HepG2 (cell line): ENCODE data around the gene TMEM269.

Experiments used
- BRD4 ChIP-seq: sonication (generic); formaldehyde crosslinking; IDR thresholded peaks from 2 replicates; pipeline ENCODE4 v1.4.0; 2020; ENCODE audit warnings: missing genetic modification reagents
- IRX3 ChIP-seq: sonication (generic); formaldehyde crosslinking; IDR thresholded peaks from 2 replicates; pipeline ENCODE4 v1.8.1; 2023; ENCODE audit warnings: mild to moderate bottlenecking, low read depth, missing genetic modification reagents, borderline replicate concordance
- MED8 ChIP-seq: sonication (generic); formaldehyde crosslinking; IDR thresholded peaks from 2 replicates; pipeline ENCODE4 v1.8.1; 2023; ENCODE audit warnings: mild to moderate bottlenecking, missing genetic modification reagents; ENCODE audit not compliant: insufficient replicate concordance
- MEIS2 ChIP-seq: sonication (generic); formaldehyde crosslinking; IDR thresholded peaks from 2 replicates; pipeline ENCODE4 v1.9.0; 2021; ENCODE audit warnings: mild to moderate bottlenecking, missing genetic modification reagents
- POLR2AphosphoS5 ChIP-seq: IDR thresholded peaks from 2 replicates; pipeline ENCODE4 v1.6.1; 2012; ENCODE audit warnings: low read depth, low read length
- PTBP1 ChIP-seq: fragments of 200-400 bp; formaldehyde crosslinking; IDR thresholded peaks from 2 replicates; pipeline ENCODE4 v1.6.1; 2018; ENCODE audit warnings: low read length, low read depth; ENCODE audit not compliant: poor library complexity, severe bottlenecking
- STAT5B ChIP-seq: sonication (generic); formaldehyde crosslinking; IDR thresholded peaks from 2 replicates; pipeline ENCODE4 v1.4.0; 2020; ENCODE audit warnings: missing genetic modification reagents
- ZNF20 ChIP-seq: sonication (generic); formaldehyde crosslinking; IDR thresholded peaks from 2 replicates; pipeline ENCODE4 v1.4.0; 2020; ENCODE audit warnings: mild to moderate bottlenecking, moderate library complexity, missing genetic modification reagents
- ZNF569 ChIP-seq: sonication (generic); formaldehyde crosslinking; IDR thresholded peaks from 2 replicates; pipeline ENCODE4 v1.5.0; 2020; ENCODE audit warnings: mild to moderate bottlenecking, missing genetic modification reagents, moderate library complexity, borderline replicate concordance
- ZNF720 ChIP-seq: sonication (generic); formaldehyde crosslinking; IDR thresholded peaks from 2 replicates; pipeline ENCODE4 v1.4.0; 2020; ENCODE audit warnings: missing genetic modification reagents

DNA sequence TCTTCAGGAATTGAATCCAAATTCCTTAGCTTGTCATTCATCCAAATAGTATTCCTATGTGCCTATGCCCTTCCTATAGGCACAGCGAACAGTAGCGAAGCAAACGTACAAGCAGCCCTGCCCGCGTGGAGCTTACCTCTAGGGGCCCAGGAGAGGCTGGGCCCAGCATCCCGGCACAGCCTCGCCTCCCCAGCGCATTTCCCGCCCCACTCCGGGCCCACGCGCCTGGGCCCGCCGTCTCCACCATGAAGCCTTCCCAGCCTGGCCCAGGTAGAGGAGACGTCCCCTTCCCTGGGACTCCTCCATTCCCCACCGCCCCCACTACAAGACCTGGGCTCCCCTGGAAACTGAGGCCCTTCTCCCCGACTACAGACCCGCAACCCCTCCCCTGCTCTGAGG lies 245 bp upstream of the TMEM269 start:
- TF ChIP-seq POLR2AphosphoS5 (no peak), IRX3 (CRISPR knock-in tag) (no peak), ZNF20 (CRISPR knock-in tag) (no peak), ZNF720 (CRISPR knock-in tag) (no peak), PTBP1 (no peak), MED8 (no peak), ZNF569 (no peak), STAT5B (no peak), MEIS2 (CRISPR knock-in tag) (no peak), BRD4 (no peak)
